Astrocyte of the spinal cord (primary cell): ENCODE data around the gene CPA5.

Experiments
- DNase-seq: peaks from one replicate; pipeline ENCODE4 v3.0.0; 2011; ENCODE audit warnings: low read depth, low spot score
- H3K4me3 ChIP-seq: 2 replicates; pipeline ENCODE4 v1.5.1; 2011; ENCODE audit warnings: low read depth, mild to moderate bottlenecking, low read length, moderate library complexity
- in situ Hi-C: cut with HindIII; loops from 2 replicates; pipeline ENCODE4 v1.10.0; 2017; ENCODE audit warnings: low sequenced_read_pairs
- TF ChIP-seq, protein P1 (sequence below): IDR thresholded peaks from 2 replicates; pipeline ENCODE4 v1.5.1; 2012; ENCODE audit warnings: low read depth, mild to moderate bottlenecking, low read length, inconsistent platforms

The CPA5 gene

DNA sequence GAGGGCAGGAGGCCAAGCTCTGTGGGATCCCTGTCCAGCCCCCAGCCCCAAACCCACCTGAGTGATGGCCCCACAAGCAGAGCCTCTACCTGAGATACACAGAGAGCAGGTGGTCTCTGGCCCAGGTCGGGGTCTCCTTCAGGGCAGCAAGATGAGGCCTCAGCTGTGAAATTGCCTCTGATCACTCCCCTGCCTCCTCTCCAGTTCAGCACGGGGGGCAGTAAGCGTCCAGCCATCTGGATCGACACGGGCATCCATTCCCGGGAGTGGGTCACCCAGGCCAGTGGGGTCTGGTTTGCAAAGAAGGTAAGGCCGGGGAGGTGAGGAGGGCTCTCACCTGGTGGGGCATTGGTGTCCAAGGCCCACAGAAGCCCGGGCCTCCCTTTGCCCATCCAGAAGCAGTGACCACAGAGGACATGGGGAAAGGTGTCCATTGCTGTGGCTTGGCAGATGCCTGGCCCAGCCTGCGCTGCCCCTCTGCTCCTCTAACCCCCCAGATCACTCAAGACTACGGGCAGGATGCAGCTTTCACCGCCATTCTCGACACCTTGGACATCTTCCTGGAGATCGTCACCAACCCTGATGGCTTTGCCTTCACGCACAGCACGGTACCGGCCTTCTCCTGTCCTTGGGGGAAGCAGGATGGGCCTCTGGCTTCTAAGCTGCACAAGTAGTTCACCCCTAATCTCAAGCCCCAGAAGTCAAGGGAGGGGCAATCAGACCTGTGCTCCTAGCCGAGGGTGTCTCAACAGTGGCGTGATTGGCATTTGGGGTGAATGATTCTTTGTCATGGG, 38.8 kb downstream of the CPA5 start:
- DNase-seq = no peak

GRCh38 chr7:130384371-130384801, 39.8 kb downstream of the CPA5 start:
- H3K4me3 ChIP-seq = no peak overlapping the region
- TF ChIP-seq, protein P1, sequence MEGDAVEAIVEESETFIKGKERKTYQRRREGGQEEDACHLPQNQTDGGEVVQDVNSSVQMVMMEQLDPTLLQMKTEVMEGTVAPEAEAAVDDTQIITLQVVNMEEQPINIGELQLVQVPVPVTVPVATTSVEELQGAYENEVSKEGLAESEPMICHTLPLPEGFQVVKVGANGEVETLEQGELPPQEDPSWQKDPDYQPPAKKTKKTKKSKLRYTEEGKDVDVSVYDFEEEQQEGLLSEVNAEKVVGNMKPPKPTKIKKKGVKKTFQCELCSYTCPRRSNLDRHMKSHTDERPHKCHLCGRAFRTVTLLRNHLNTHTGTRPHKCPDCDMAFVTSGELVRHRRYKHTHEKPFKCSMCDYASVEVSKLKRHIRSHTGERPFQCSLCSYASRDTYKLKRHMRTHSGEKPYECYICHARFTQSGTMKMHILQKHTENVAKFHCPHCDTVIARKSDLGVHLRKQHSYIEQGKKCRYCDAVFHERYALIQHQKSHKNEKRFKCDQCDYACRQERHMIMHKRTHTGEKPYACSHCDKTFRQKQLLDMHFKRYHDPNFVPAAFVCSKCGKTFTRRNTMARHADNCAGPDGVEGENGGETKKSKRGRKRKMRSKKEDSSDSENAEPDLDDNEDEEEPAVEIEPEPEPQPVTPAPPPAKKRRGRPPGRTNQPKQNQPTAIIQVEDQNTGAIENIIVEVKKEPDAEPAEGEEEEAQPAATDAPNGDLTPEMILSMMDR = no peak
- in situ Hi-C loops = no loop called here
- no peak for DNase-seq

More for the DNA sequence above, 38.8 kb downstream of the CPA5 start:
- TF ChIP-seq, protein P1 = no peak
- no peak overlapping the region for H3K4me3 ChIP-seq
- in situ Hi-C loops = no loop called here

DNA sequence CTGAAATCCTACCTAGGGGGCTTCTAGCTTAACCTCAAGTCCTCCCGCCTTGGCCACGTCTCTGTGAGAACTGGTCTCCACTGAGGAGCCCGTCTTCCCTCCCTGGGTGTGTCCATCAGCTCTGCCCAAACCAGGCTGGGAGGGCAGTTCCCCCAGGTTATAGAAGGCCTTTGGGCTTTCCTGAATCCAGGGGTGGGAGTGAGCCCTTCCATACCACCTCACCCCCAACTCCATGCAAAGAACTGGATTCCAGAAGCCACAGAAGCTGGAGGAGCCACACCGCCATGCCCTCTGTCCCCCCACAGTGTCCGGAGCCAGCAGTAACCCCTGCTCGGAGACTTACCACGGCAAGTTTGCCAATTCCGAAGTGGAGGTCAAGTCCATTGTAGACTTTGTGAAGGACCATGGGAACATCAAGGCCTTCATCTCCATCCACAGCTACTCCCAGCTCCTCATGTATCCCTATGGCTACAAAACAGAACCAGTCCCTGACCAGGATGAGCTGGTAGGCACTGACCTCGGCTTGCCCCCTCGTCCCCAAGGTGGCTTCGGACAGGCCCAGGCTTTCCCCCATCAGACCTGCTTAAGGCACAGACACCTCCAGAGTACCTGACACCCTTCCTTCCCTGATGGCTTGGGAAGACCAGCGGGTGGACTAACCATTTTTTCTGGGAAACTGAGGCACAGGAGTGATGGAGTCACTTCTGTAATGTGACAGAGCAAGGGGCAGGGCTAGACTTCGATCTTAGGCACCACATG, 40.4 kb downstream of the CPA5 start:
- TF ChIP-seq, protein P1 = no peak
- in situ Hi-C loops = no loop called here
- DNase-seq = no peak
- H3K4me3 ChIP-seq = no peak overlapping the region

GRCh38 chr7:130385600-130386066, 41.0 kb downstream of the CPA5 start:
- TF ChIP-seq, protein P1 = no peak
- no peak for DNase-seq
- in situ Hi-C loops = no loop called here
- H3K4me3 ChIP-seq = no peak overlapping the region

DNA sequence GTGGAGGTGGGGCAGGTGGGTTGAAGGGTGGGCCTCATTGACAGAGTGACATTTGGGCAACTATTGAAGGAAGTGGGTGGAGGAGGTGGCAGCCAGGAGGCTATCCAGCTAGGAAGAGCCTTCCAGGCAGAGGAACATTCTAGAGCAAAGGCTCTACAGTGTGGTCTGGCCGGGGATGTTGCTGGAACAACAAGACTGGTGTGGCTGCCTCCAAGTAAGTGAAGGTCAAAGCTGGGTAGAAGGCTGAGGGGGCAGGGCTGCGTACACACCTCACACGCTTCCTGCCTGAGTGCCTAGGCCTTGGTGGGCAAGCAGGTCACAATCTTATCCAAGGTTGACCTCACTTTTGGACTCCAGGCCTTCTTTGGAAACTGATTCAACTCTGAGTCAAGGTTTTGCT, 42.3 kb downstream of the CPA5 start:
- in situ Hi-C loops = no loop called here
- DNase-seq = no peak
- no peak overlapping the region for H3K4me3 ChIP-seq
- TF ChIP-seq, protein P1 = no peak

- in situ Hi-C loops = no loop called here
- DNase-seq = no peak
- TF ChIP-seq, protein P1 = no peak
- no peak overlapping the region for H3K4me3 ChIP-seq
Measured at GRCh38 chr7:130387306-130387627, 42.7 kb downstream of the CPA5 start.
